ENCODE data around the gene UBE2B. TPM values are rescaled to one million over a fixed set of nuclear protein-coding genes. Genes with fewer than 3 reads are reported as not detected.
"Not testable (repeated sequence)": the region's sequence is repeated elsewhere in the genome, so short reads cannot be mapped to it uniquely, and the experiment has no call there.

Gene UBE2B
- total RNA-seq, 1 experiment from 2014 or later = 91.9 TPM

DNA sequence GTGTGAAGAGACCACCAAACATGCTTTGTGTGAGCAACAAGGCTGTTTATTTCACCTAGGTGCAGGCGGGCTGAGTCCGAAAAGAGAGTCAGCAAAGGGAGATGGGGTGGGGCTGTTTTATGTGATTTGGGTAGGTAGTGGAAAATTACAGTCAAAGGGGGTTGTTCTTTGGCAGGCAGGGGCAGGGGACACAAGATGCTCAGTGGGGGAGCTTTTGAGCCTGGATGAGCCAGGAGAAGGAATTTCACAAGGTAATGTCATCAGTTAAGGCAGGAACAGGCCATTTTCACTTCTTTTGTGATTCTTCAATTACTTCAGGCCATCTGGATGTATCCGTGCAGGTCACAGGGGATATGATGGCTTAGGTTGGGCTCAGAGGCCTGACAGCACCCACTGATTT is 25.9 kb upstream of the UBE2B start:
- not testable (repeated sequence) for BruUV-seq (replicated peaks)

DNA sequence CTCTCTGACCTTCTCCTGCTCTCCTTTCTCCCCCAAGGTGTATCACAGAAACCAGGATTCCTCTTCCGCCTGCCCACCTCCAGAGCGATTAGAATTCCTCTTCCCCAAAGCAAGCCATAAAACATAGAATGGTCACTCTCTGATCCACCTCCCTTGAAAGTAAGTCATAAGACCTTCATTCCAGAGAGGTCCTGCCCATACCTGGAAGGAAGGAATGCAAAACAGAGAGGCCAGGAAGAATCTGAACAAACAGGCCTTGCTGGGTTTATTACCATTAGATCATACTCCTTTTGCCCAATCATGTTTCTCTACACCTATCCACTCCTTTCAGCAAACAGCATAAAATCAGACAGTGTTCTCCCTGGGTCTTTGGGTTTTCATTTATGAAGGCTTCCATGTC is 25.4 kb upstream of the UBE2B start:
- BruUV-seq (replicated peaks) = no TSS peak
- CTCF ChIA-PET = no interaction called here
- H4K20me1 ChIP-seq (ENCODE audit: insufficient read depth) = no peaks in the 10 kb centered on the region
- peak overlapping the region; percentile 27; the same call in 1 of the 2 replicates for H3K27ac ChIP-seq (ENCODE audit: low read depth, low read length)
- RAD21 ChIA-PET (ENCODE audit: low non-redundant PET in 1 of 2, low total read pairs in 2 of 2, uncharacterized antibody in 2 of 2, unreplicated experiment in 2 of 2) = no interaction called here
- intact Hi-C loops (cut with micrococcal nuclease) = no loop called here
- H3K4me3 ChIP-seq (replicated peaks in 1 of 2; ENCODE audit: low read depth in 1 of 2, low read length in 2 of 2) = no peak overlapping the region
- peak overlapping the region; percentile 23; the same call in 1 of the 2 replicates for H3K4me2 ChIP-seq (ENCODE audit: low read length)
- no peak overlapping the region for H2AFZ ChIP-seq (ENCODE audit: low read depth, low read length, poor library complexity, severe bottlenecking)
- DNase-seq (ENCODE audit: low read depth, low spot score) (no peak), ATAC-seq (peak; percentile 36; the same call in 1 of the 2 replicates)
- no peak overlapping the region for H3K9ac ChIP-seq (ENCODE audit: low read length)
- H3K36me3 ChIP-seq (ENCODE audit: control insufficient read depth in 1 of 2, insufficient read depth in 2 of 2, low read length in 2 of 2) = no peaks in the 10 kb centered on the region
- TF ChIP-seq EZH2phosphoT487 (IDR thresholded peaks at IDR 0.05; ENCODE audit: borderline replicate concordance) = no peak
- TF ChIP-seq, protein P1, sequence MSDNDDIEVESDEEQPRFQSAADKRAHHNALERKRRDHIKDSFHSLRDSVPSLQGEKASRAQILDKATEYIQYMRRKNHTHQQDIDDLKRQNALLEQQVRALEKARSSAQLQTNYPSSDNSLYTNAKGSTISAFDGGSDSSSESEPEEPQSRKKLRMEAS (IDR thresholded peaks at IDR 0.05) = no peak
- TF ChIP-seq, protein P2, sequence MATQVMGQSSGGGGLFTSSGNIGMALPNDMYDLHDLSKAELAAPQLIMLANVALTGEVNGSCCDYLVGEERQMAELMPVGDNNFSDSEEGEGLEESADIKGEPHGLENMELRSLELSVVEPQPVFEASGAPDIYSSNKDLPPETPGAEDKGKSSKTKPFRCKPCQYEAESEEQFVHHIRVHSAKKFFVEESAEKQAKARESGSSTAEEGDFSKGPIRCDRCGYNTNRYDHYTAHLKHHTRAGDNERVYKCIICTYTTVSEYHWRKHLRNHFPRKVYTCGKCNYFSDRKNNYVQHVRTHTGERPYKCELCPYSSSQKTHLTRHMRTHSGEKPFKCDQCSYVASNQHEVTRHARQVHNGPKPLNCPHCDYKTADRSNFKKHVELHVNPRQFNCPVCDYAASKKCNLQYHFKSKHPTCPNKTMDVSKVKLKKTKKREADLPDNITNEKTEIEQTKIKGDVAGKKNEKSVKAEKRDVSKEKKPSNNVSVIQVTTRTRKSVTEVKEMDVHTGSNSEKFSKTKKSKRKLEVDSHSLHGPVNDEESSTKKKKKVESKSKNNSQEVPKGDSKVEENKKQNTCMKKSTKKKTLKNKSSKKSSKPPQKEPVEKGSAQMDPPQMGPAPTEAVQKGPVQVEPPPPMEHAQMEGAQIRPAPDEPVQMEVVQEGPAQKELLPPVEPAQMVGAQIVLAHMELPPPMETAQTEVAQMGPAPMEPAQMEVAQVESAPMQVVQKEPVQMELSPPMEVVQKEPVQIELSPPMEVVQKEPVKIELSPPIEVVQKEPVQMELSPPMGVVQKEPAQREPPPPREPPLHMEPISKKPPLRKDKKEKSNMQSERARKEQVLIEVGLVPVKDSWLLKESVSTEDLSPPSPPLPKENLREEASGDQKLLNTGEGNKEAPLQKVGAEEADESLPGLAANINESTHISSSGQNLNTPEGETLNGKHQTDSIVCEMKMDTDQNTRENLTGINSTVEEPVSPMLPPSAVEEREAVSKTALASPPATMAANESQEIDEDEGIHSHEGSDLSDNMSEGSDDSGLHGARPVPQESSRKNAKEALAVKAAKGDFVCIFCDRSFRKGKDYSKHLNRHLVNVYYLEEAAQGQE (IDR thresholded peaks at IDR 0.05; ENCODE audit: low read depth) = no peak
- no peaks in the 10 kb centered on the region for H3K9me2 ChIP-seq (ENCODE audit: insufficient read depth)
- H3K79me2 ChIP-seq (ENCODE audit: insufficient read depth, low read length) = no peaks in the 10 kb centered on the region
- H3K9me3 ChIP-seq (ENCODE audit: control insufficient read depth in 1 of 2, insufficient read depth in 1 of 2, low read depth in 1 of 2, low read length in 2 of 2) = no peaks in the 10 kb centered on the region
- POLR2A ChIA-PET = no interaction called here
- H3K4me1 ChIP-seq (ENCODE audit: control insufficient read depth in 1 of 2, insufficient read depth in 2 of 2, low read length in 2 of 2) = peaks cover 7 to 11% of the 10 kb centered on the region in 2 experiments; a peak in 3 of 4 replicates
- no peaks in the 10 kb centered on the region for H3K27me3 ChIP-seq (ENCODE audit: insufficient read depth, low read length)

More for the DNA sequence above, 25.9 kb upstream of the UBE2B start:
- H3K79me2 ChIP-seq (ENCODE audit: insufficient read depth, low read length); H3K36me3 ChIP-seq (ENCODE audit: control insufficient read depth in 1 of 2, insufficient read depth in 2 of 2, low read length in 2 of 2); H2AFZ ChIP-seq (ENCODE audit: low read depth, low read length, poor library complexity, severe bottlenecking); DNase-seq (ENCODE audit: low read depth, low spot score); H3K9me3 ChIP-seq (ENCODE audit: control insufficient read depth in 1 of 2, insufficient read depth in 1 of 2, low read depth in 1 of 2, low read length in 2 of 2); RAD21 ChIA-PET (ENCODE audit: low non-redundant PET in 1 of 2, low total read pairs in 2 of 2, uncharacterized antibody in 2 of 2, unreplicated experiment in 2 of 2); CTCF ChIA-PET; H3K27me3 ChIP-seq (ENCODE audit: insufficient read depth, low read length); H3K4me2 ChIP-seq (ENCODE audit: low read length); intact Hi-C loops (cut with micrococcal nuclease); ATAC-seq; H3K9me2 ChIP-seq (ENCODE audit: insufficient read depth); H4K20me1 ChIP-seq (ENCODE audit: insufficient read depth); H3K4me3 ChIP-seq (replicated peaks in 1 of 2; ENCODE audit: low read depth in 1 of 2, low read length in 2 of 2); H3K9ac ChIP-seq (ENCODE audit: low read length); POLR2A ChIA-PET: not testable (repeated sequence)
- H3K27ac ChIP-seq (ENCODE audit: low read depth, low read length) = peak overlapping the region; percentile 27; the same call in 1 of the 2 replicates
- H3K4me1 ChIP-seq (ENCODE audit: control insufficient read depth in 1 of 2, insufficient read depth in 2 of 2, low read length in 2 of 2) = peaks cover 7 to 11% of the 10 kb centered on the region in 2 experiments; a peak in 3 of 4 replicates
